DOHH2 (cell line): ENCODE measurements around the gene PRKAR1B.

ENCODE experiments used
- CTCF ChIP-seq: fragments of 200-600 bp; sonication (generic); IDR thresholded peaks from one replicate; pipeline ENCODE4 v1.5.1; 2014; ENCODE audit warnings: antibody characterized with exemption, mild to moderate bottlenecking, low read depth, low read length; ENCODE audit not compliant: poor library complexity, severe bottlenecking
- EZH2phosphoT487 ChIP-seq: fragments of 200-600 bp; sonication (generic); IDR thresholded peaks from 2 replicates; pipeline ENCODE4 v1.6.1; 2017; ENCODE audit warnings: borderline replicate concordance, mild to moderate bottlenecking, antibody characterized with exemption, low read length, moderate library complexity, mixed read lengths

- TF ChIP-seq CTCF (no peak), EZH2phosphoT487 (no peak)
These were observed 181.6 kb downstream of the PRKAR1B start for GRCh38 chr7:545470-545869.
